Stromal cell of bone marrow (primary cell): ENCODE data around the gene ALKBH5.

Experiments
- DNase-seq: peaks from one replicate; pipeline ENCODE4 v3.0.0-alpha.2; 2012; ENCODE audit warnings: low read depth

Gene ALKBH5

GRCh38 chr17:18224053-18224386 is 40.4 kb downstream of the ALKBH5 start:
- no peak for DNase-seq

DNA sequence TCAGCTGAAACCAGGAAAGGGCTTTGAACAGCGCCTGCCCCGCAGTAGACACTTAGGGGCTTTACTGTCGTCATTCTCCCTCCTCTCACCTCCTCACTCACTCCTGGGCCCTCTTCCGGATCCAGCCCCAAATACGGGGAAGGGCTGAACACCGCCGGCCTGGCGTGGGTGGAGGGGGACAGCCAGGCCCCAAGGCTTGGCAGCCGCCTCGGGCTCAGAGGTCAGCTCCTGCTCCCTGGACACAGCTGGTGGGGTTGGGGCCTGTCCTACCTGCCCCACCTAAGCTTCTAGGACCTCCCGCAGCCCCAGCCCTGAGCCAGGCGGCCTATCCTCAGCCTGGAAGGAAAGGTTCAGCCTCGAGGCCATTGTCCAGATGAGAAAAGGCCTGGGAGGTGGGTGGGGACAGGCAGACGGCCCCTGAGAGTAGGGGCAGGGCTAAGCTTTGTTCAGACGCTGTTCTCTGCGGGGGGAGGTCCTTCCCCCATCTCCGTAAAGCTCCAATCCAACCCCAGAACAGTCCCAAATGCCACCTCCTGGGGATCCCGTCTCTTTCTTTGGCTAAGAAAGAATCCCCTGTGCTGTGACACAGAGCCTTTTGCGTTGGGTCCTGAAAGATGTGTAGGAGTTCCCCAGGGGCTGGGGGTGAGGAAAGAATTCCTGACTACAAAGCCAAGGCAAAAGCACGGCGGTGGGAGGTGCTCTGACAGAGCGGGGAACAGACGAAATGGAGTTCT is 40.9 kb downstream of the ALKBH5 start:
- DNase-seq, result no peak

- peak; percentile 90 for DNase-seq
Observed at GRCh38 chr17:18225121-18225641, 41.6 kb downstream of the ALKBH5 start, which contains the start of gene LLGL1. Gene LLGL1, plus strand, starts transcription at chr17:18225635. Its CDS starts 48 bp downstream, at chr17:18225683.

- DNase-seq, result no peak
Observed at GRCh38 chr17:18225642-18226283, 42.1 kb downstream of the ALKBH5 start.

DNA sequence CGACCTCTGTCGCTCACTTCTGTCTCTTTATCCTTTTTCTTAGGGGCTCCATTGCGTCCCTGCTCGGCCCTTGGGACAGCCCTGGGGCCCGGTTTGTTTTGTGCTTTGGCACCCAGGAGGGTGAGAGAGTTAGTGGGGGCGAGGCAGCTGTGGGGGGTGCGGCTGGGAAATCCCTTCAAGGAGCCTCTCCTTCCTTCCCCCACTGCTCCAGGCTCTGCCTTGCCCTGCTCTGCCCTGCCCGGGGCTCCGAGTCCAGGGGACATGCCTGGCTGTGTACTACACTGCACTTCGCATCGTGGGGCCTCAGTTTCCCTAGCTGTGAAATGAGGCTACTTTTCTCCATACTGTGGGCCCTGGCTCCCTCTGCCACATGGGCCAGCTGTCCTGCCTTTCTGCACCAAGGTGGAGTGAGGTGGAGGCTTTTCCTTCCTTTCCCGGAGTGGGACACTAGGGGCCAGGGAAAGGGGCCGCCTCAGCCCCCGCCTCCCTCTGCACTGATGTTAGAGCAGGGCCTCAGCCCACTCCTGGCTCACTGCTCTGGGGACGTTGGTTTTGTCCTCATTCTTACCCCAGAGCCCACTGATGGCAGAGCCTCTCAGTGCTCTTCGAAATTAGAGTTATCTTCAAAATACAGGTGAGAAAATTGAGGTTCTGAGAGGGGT is 42.8 kb downstream of the ALKBH5 start:
- no peak for DNase-seq

GRCh38 chr17:18227635-18228034 is 44.0 kb downstream of the ALKBH5 start:
- no peak for DNase-seq

DNA sequence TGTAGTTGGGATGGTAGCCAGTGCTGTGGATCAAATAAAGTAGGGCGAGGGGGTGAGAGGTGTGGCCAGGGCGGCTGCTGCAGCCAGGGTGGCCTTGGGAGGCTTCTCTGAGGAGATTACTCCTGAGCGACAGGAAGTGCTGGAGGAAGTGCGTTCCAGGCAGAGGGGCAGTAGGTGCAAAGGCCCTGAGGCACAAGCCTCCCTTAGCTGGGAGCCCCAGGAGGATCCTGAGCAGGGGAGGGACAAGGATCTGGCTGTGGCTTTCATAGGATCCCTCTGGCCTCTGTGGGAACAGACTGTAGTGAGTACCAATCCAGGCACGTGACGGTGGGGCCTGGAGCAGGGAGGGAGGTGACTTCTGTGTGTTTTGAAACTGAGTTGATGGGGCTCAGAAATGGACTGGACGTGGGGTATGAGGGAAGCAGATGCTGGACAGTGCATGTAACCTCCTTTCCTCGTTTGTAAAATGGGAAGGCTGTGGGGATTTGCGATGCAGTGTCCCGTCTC is 44.6 kb downstream of the ALKBH5 start:
- DNase-seq, result no peak

GRCh38 chr17:18229254-18229653 is 45.6 kb downstream of the ALKBH5 start:
- DNase-seq, result no peak

GRCh38 chr17:18229771-18230170 is 46.1 kb downstream of the ALKBH5 start:
- no peak for DNase-seq

DNA sequence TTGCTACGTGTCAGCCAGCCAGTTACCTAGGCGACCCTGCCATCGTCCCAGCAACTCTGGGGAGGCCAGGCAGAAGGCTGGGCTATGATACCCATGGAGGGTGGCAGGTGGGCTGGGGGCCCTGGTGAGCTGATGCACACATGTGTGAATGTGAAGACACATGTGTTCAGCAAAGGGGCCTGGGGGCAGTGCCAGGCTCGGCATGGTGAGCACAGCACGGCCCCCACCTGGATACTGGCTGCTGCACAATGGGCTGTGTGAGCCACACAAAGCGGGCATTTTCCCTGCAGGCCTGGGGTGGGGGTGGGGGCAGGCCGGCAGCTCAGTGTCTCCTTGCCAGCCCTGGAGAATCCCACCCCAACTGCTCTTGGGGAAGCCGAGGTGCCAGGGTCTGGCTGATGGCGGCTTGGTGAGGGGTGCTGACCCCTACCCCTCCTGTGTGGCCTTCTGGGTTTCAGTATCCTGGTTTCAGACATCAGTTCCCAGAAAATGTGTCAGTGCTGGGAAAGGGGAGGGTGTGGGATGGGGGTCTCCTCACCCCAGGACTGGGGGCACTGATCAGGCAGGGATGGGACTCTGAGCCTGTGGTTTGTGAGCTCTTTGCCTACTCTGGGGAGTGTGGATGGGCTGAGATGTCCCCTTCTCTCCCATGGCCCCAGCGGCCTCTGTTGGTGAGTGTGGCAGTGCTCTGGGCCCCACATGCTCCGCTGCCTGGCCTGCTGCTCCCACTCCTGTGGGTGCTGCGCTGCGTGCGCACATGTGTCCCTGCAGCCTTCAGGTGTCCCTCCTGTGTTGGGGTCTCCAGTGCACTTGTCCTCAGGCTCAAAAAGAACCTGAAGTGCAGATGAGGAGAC is 46.9 kb downstream of the ALKBH5 start:
- DNase-seq, result no peak

DNA sequence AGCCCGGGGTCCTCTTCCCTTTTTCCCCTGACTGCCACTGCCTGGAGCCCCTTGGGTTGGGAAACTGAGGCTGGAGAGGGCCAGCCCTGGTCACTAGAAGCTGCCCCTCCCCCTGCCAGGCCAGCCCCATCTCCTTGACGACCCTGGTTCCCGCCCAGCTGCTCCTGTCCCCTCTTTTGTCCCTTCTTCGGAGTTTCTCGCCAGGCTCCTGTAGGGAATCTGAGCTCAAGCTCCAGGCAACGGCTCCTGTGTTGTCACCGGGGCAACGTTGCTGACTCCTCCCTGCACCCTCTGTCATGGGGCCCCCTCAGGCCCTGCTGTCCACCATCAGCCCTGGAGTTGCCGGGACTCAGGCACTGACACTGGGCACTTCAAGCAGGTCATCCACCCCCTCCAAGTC is 47.5 kb downstream of the ALKBH5 start:
- DNase-seq, result no peak

- no peak for DNase-seq
Observed at GRCh38 chr17:18233803-18234518, 50.3 kb downstream of the ALKBH5 start.

DNA sequence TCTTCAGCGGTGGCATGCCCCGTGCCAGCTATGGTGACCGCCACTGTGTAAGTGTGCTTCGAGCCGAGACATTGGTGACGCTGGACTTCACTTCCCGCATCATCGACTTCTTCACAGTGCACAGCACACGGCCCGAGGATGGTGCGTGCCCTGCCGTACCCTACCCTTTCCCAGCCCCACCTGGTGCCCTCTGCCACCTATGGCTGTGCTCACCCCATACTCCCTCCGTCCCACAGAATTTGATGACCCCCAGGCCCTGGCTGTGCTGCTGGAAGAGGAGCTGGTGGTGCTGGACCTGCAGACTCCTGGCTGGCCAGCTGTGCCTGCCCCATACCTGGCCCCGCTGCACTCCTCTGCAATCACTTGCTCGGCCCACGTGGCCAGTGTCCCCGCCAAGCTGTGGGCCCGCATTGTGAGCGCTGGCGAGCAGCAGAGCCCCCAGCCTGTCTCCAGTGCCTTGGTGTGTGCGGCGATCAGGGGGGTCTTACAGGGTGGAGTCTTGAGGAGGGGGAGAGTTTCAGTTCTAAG is 51.3 kb downstream of the ALKBH5 start:
- no peak for DNase-seq

- DNase-seq, result no peak
Observed at GRCh38 chr17:18235743-18236256, 52.2 kb downstream of the ALKBH5 start.

GRCh38 chr17:18236494-18236893 is 52.9 kb downstream of the ALKBH5 start:
- DNase-seq, result no peak

DNA sequence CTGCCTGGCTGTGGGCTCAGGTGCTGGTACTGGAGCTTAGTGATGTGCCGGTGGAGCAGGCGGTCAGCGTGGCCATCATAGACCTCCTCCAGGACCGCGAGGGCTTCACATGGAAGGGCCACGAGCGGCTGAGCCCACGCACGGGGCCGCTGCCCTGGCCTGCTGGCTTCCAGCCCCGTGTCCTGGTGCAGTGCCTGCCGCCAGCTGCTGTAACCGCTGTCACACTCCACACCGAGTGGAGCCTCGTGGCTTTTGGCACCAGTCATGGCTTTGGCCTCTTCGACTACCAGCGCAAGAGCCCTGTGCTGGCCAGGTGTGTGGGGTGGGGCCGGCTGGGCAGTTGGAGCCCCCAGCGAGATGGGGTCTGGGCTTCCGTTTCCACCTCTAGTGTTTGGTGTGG is 53.8 kb downstream of the ALKBH5 start:
- no peak for DNase-seq

GRCh38 chr17:18238299-18238698 is 54.7 kb downstream of the ALKBH5 start:
- DNase-seq, result no peak

DNA sequence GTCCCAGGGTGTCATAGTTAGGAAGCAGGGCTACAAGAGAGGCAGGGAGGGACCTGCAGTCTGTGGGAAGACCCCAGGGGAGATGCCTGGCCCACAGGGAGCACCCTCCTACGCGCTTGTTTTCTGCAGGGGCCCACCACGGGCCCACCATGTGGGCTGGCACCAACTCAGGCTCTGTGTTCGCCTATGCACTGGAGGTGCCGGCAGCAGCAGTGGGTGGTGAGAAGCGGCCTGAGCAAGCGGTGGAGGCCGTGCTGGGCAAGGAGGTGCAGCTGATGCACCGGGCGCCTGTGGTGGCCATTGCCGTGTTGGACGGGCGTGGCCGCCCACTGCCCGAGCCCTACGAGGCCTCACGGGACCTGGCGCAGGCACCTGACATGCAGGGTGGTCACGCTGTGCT is 56.8 kb downstream of the ALKBH5 start:
- no peak for DNase-seq

DNA sequence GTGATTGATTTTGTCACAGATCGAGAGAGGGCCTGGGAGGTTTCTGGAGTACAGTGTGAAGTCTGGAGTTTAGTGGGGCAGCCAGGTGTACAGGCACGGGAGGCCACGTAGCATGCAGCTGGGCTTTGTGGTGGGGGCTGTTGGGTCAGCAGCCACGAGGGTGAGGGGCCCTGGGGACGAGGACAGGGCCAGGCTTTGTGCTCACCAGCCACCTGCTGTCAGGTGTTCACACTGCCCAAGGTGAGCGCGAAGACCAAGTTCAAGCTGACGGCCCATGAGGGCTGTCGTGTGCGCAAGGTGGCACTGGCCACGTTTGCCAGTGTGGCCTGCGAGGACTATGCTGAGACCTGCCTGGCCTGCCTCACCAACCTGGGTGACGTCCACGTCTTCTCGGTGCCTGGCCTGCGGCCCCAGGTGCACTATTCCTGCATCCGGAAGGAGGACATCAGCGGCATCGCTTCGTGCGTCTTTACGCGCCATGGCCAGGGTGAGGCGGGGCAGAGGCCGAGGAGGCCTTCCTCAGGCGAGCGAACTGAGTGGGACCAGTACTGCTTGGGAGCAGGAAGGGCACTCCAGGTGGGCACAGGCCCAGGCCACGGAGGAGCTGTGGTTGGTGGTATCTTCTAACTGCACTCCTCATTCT is 57.7 kb downstream of the ALKBH5 start:
- no peak for DNase-seq
